Retinal pigment epithelial cell (primary cell): ENCODE results near the gene OXT.

ENCODE experiments used
- DNase-seq: peaks from one replicate; pipeline ENCODE4 v3.0.0-alpha.2; 2010; ENCODE audit warnings: low read depth
- H3K4me3 ChIP-seq: 2 replicates; pipeline ENCODE4 v1.5.1; 2011; ENCODE audit warnings: mild to moderate bottlenecking, low read length, control low read depth, moderate library complexity
- TF ChIP-seq, protein P1 (sequence below): conservative IDR thresholded peaks from 2 replicates; pipeline ENCODE4 v1.5.1; 2011; ENCODE audit warnings: low read depth, low read length, control low read depth, inconsistent platforms

Gene OXT

GRCh38 chr20:3084283-3084985 lies 13.0 kb downstream of the OXT start, which contains the start of gene AVP:
Gene AVP, minus strand, starts transcription at chr20:3084724. Its CDS starts 50 bp downstream, at chr20:3084674.
- no peak for DNase-seq
- no peak within 1 kb of the TSS for H3K4me3 ChIP-seq
- TF ChIP-seq, protein P1, sequence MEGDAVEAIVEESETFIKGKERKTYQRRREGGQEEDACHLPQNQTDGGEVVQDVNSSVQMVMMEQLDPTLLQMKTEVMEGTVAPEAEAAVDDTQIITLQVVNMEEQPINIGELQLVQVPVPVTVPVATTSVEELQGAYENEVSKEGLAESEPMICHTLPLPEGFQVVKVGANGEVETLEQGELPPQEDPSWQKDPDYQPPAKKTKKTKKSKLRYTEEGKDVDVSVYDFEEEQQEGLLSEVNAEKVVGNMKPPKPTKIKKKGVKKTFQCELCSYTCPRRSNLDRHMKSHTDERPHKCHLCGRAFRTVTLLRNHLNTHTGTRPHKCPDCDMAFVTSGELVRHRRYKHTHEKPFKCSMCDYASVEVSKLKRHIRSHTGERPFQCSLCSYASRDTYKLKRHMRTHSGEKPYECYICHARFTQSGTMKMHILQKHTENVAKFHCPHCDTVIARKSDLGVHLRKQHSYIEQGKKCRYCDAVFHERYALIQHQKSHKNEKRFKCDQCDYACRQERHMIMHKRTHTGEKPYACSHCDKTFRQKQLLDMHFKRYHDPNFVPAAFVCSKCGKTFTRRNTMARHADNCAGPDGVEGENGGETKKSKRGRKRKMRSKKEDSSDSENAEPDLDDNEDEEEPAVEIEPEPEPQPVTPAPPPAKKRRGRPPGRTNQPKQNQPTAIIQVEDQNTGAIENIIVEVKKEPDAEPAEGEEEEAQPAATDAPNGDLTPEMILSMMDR: no peak

DNA sequence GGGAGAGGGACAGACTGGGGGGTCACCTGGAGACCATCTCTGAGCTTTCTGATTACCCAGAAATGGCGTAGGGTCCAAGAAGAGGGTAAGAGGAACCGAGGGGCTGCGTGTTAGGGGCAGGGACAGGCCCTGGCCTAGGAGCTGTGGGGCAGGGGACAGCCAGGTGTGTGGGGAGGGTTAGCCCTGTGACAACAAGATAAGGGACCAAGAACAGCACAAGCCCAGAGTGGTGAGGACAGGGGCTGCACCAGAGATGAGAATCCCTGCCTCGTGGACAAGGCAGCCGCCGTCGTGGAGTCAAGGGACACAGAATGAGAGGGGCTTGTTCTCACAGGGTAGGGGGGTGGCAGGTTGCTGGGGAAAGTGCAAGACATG lies 13.6 kb downstream of the OXT start:
- TF ChIP-seq, protein P1: no peak
- DNase-seq: no peak
- no peak overlapping the region for H3K4me3 ChIP-seq

- TF ChIP-seq, protein P1: no peak
- DNase-seq: no peak
- no peak overlapping the region for H3K4me3 ChIP-seq
Observed at GRCh38 chr20:3085571-3086072, 14.2 kb downstream of the OXT start.

DNA sequence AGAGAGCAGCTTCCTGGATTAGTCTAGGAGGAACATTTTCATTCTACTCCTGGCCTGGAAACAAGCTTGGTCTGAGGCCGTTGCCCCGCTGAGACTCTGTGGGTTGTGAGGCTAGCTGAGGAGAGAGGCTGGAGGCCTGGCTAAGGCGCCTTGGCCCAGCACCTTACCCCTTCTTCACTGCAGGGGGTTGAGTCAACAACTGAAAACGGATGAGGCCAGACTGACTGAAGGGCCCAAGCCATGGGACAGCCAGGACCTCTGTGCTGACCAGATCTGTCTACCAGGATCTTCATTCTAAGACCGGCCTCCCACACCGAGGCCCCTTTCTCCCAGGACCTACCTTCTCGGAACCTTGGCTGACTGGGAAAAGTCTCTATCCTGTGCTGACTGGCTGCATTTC lies 16.6 kb downstream of the OXT start:
- TF ChIP-seq, protein P1: no peak
- no peak overlapping the region for H3K4me3 ChIP-seq
- no peak for DNase-seq

- DNase-seq: no peak
- TF ChIP-seq, protein P1: no peak
- H3K4me3 ChIP-seq: no peak overlapping the region
Observed at GRCh38 chr20:3090565-3090964, 19.1 kb downstream of the OXT start.

DNA sequence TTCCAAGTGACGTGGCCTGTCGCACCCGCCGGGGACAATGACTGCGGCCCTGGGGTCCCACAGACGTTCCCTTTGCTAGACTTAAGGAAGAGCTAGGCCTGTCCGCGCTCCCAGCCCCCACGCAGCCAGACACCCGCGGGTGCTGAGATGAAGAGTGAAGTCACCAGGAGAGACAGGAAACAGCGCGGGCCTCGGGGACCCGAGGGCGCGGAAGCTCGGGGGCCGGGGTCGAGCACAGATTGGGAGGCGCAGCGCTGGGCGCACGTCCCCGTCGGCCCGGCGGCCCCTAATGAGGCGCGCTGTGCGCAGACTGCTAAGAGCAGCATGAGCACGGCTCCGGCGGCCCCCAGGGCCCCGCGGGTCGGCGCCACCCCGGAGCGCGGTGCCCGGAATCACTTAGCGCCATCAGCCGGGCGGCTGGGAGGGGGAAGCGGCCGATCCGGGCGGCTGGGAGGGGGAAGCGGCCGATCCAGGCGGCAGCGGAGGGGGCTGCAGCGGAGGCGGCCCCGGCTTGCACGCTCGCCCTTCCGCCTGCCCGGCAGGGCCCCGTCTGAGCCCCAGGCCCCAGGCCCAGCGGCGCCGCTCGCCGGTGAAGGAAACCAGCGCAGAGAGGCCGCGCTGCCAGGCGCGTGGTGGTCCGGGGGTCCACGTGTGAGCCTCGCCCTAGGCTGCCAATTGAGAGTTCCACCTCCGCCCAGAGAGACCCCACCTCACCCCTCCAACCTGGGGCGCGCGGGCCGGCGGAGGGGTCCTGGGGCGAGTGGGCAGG lies 21.4 kb downstream of the OXT start:
- TF ChIP-seq, protein P1: no peak

More for the DNA sequence above, 21.4 kb downstream of the OXT start:
- DNase-seq: no peak
- peak overlapping the region; percentile 22 for H3K4me3 ChIP-seq
